ENCODE data around the gene GBP2.

Gene GBP2

DNA sequence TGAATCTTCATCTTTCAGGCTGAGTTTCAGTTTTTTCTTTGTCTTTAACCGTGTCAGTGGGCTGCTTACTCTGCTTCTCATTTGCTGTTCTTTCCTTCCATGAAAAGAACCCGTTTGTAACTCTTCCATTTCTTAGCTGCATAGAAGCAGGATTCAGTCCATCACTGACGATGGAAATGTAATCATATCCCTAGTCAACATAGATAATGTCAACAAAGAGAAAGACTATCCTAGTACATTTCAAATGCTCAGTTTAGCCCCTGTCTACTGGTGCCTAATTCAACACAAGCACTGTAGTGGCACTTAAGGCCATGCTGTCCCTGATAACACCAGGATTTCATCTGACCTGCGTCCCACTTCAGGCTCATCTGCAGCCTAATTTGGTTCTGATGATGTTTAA lies 61.3 kb downstream of the GBP2 start:
- peak; percentile 11 for DNase-seq

DNA sequence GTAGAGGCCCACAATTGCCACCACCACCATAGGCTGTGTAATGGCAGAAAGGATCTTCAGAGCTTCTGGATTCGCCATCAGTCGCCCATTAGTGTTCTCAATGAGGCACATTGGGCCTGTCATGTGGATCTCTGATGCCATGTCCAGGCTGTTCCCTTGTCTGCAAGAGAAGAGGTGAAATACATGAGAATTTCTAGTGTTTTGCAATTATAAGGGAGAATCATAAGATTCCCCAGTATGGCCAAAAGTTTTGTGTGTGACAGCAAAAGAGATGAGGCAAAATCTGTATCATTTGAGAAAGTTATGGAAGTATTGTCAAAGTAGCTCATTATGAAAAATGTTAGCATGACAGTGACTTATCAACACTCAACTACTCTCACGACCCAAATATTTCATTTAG lies 62.8 kb downstream of the GBP2 start:
- no peak for DNase-seq

DNA sequence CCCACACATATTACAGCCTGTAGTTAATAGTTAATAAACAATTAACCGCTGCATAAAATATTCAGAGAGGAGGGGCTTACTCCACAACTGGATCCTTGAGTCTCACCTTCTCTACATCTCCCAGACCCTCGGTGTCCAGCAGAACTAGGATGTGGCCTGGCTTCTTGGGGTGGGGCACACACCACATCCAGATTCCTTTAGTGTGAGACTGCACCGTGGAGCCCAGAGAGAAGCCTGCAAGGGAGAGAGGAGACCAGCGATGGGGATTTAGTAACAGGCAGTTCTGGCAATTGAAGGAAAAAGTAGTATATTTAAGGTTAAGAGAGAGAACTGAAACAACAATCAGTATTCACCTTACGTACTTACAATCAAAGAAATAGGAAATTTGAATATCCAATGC lies 65.8 kb downstream of the GBP2 start:
- no peak for DNase-seq

Data from NCI-H345 (cell line).